DMS 273 (cell line): Measurements from ENCODE around the gene FGGY.
A peak's percentile ranks its signal among the peaks of the same experiment; 100 is the strongest.
"Not testable (repeated sequence)": the region's sequence is repeated elsewhere in the genome, so short reads cannot be mapped to it uniquely, and the experiment has no call there.

ENCODE experiments used
- DNase-seq: peaks from one replicate; lab custom pipeline; 2025; ENCODE audit not compliant: unreplicated experiment; lab: John Stamatoyannopoulos, UW

The FGGY gene

GRCh38 chr1:59296358-59297256, at the start of gene FGGY:
TSS of gene FGGY (plus strand) at chr1:59297094. CDS start at chr1:59321550, 24,456 bp downstream.
- DNase-seq, result peak; percentile 99

DNA sequence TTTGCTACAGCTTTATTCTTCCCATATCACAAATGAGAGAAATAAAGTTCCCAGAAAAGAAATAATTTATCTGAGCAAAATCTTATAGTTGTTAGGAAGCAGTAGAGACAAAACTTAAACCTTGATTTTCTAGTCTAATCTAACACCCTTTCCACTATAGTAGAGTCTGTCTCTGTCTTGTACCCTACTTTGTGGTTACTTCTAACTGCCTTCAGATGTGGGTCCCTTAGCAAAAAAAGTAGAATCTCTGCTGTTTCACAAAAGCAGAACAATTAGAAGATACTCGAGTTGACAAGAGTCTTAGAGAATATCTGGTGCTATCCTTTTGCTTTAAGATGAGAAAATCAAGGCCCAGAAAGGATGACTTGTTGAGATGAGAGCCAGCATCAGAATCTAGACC, 48.1 kb upstream of the FGGY start:
- no peak for DNase-seq

GRCh38 chr1:59249396-59250137, 47.3 kb upstream of the FGGY start:
- DNase-seq, result no peak

- not testable (repeated sequence) for DNase-seq
These were observed 45.8 kb upstream of the FGGY start for GRCh38 chr1:59251061-59251460.

- DNase-seq, result not testable (repeated sequence)
These were observed 40.5 kb upstream of the FGGY start for GRCh38 chr1:59256429-59256828.

DNA sequence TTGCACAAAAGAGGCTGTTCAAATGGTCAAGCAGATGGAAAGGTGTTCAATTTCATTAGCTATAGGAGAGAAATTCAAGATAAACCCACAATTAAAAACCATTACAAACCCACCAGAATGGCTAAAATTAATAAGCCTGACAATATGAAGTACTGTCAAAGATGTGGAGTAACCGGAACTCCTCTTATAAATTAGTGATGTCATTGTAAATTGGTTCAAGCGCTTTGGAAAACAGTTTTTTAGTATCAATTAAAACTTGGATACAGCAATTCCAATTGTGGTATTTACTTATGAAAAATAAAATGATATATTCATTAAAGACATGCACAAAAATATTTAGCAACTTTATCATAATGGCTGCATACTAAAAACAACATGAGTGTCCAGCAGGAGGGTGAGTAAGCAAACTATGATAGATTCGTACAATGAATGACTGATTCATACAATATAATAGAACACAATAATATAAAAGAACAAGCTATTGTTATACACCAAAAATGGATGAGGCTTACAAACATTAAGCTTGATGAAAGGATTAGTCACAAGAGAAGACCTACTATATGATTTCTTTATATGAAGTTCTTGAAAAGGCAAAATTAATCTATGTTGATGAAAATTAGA, 38.4 kb upstream of the FGGY start:
- no peak for DNase-seq

DNA sequence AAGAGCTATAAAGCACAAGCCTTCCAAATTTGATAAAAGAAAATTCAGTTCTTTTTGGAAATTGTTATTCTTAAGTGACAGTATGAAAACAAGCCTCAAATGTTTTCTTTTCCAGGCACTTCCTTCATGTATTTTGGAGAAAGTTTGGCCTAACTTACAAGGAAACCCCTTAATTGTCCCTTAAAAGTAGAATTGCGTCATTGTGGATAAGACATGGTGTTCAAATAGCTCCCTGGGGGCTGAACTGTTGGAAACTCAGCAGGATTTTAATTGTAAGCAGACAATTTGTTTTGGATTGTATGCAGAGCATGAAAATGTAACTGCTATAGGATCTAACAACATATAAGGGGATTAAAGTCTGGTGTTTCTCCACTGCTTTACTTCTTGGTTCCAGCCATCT, 35.4 kb upstream of the FGGY start:
- DNase-seq, result no peak

DNA sequence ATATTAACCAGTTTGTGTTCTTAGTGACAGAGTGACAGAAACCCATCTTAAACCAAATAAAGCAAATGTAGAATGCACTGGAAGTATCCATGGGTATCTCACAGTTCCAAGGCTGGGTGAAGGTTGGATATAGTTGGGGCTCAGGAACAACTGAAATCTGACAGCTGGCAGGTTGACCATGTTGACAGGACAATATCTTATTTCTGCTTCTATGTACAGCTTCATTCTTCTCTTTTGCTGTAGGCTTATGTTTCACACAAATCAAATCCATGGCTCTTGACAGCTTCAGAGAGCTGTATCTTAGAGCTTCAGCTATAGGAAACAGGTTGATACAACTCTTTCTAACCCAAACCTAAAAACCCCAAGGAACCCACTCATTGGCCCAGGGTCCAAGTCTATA, 34.3 kb upstream of the FGGY start:
- DNase-seq, result no peak

- no peak for DNase-seq
These were observed 33.8 kb upstream of the FGGY start for GRCh38 chr1:59263111-59263510.

DNA sequence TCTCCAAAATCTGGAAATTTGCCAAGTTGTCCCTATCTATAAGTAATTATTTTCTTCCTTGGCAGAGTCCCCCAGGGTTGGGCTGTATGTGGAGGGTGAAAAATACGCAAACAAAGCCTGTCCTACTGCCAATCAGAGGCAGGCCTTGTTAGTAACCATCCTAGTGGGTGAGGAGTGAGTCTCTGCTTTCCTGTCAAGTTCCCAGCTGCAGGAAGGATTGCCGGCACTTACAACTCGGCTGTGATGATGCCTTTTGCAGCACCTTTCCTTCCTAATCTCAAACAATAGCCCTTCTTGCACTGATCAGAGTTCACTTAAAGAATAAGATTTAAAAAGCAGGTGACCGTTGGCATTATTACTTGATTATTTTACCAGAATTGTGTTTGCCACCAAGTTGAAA, 31.3 kb upstream of the FGGY start:
- DNase-seq, result no peak

DNA sequence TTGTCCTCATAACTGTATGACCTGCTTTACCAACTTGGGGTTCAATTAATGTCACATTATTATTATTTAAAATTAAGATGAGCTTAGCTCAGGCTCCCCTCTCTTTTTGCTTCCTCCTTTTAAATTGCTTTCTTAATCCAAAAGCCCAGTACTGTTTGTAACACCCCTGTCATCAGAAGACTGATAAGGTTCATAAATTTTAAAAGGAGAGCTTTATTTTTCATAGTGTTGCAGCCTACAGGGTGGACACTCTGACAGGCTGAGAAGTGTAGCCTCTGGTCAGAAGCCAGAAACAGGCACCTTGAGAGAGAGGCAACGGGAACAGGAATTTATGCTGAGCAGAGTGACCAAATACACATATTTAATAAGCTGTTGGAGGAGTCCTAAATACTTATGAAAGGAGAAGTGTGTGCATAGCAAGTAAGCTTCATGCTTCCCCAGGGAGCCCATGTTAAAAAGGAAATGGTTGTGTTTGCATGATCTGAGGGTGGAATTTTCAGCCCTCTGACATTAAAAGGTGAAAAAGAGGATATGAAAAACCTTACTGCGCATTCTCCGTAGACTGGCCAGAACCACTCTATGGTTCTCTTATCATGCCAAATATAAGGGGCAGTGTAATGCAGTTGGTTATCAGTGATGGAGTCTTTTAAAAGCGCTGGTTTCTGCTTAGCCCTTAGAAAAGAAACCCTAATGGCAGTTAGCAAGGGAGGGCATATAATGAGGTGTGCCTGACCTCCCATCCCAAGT, 30.5 kb upstream of the FGGY start:
- no peak for DNase-seq

DNA sequence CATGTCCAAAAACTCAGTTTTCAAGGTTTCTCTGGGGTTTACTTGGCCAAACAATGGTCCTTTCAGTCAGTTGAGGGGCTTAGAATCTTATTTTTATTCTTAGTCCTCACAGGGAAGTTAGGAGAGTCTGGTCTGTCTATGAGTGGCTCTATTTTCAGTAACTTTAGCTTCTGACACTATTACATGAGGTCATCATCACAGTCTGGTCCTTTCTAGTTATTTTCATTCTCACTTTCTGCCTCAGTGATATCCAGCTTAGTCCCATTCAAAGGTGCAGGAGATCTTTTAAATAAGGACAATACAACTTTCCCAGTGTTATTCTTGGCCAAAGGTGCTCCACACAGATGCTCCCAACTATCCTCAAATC, 30.0 kb upstream of the FGGY start:
- DNase-seq, result no peak

- DNase-seq, result no peak
These were observed 28.5 kb upstream of the FGGY start for GRCh38 chr1:59268406-59268805.

- no peak for DNase-seq
These were observed 25.2 kb upstream of the FGGY start for GRCh38 chr1:59271561-59272260.

DNA sequence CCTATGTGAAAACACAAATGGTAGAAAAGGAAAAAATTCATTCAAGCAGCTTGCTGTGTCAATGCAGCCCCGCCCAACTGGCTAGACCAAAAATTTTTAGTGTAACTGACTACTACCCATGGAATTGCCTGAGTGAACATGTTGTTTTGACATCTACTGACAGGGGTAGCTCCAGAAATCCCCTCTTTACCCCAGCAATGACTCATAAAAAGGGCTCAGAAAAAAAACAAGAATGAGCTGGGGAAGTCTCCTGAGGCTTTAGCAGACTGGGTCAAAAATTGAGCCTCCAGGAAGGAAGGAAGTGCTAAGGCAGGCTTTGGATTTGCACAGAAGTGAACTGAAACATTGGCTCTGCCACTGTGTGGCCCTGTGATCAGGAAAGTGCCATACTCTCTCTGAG, 24.4 kb upstream of the FGGY start:
- DNase-seq, result peak; percentile 19

DNA sequence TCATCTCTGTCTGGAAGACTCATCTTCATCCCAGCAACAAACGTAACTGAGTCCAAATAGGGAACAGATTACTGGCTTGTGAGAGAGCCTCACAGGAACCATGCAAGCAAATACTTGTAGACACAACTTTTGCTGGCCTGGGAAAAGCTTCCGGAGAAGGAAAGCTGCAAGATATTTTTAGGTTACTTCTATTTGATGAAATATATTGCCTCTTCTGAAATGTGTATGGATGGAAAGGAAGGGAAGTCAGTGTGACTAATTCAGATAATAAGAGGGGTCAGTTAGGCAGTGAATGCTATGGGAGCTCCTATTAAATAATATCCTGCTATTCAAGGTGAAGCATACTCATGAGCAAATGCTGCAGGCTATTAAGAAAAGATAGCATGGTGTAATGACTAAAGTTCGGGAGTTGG, 20.4 kb upstream of the FGGY start:
- DNase-seq, result no peak

DNA sequence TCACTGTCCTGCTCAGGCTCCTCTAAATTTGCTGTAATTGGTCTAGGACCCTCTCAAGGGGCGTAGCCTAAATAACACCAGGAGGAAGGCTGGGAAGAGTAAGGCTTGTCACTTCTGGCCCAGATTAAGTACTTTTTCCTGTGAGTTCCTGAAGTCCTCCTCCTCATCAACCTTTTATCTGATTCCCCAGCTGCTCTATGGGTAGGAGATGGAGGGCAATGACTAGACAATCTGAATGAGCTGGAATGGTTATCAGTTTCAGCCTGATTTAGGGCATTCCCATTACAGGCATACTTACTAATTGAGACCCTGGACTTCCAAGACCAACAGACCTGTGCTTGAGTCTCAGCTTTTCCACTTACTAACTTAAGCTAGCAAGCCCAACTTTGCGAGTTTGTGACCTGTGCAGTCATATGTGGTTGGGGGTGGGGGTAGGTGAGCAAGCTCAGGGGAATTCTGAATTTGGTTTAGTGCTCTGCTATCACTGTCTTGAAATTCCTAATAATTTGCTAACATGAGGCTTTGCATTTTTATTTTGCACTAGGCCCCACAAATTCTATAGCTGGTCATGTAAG, 18.0 kb upstream of the FGGY start:
- peak; percentile 16 for DNase-seq

- DNase-seq, result no peak
These were observed 17.2 kb upstream of the FGGY start for GRCh38 chr1:59279645-59280044.

GRCh38 chr1:59282951-59283350, 13.9 kb upstream of the FGGY start:
- no peak for DNase-seq

- peak; percentile 62 for DNase-seq
These were observed 11.2 kb upstream of the FGGY start for GRCh38 chr1:59285691-59286090.
